HUES64 (cell line): ENCODE results near the gene FSTL1.

Experiments used
- H3K27ac ChIP-seq: 2 replicates; pipeline ENCODE4 v1.7.0; 2013; ENCODE audit warnings: low read depth, low read length, inconsistent platforms
- H3K27me3 ChIP-seq: 2 replicates; pipeline ENCODE4 v1.6.1; 2013; ENCODE audit warnings: mild to moderate bottlenecking, low read length; ENCODE audit not compliant: insufficient read depth
- H3K36me3 ChIP-seq: 2 replicates; pipeline ENCODE4 v1.6.1; 2013; ENCODE audit warnings: mild to moderate bottlenecking, low read length; ENCODE audit not compliant: insufficient read depth
- H3K4me1 ChIP-seq: 2 replicates; pipeline ENCODE4 v1.6.1; 2013; ENCODE audit warnings: mild to moderate bottlenecking, low read length, moderate library complexity; ENCODE audit not compliant: insufficient read depth
- H3K4me3 ChIP-seq: 2 replicates; pipeline ENCODE4 v1.5.1; 2013; ENCODE audit warnings: mild to moderate bottlenecking, low read length, moderate library complexity
- H3K9ac ChIP-seq: 2 replicates; pipeline ENCODE4 v1.6.1; 2013; ENCODE audit warnings: mild to moderate bottlenecking, low read depth, low read length
- H3K9me3 ChIP-seq: 2 replicates; pipeline ENCODE4 v1.6.1; 2013; ENCODE audit warnings: low read depth, low read length; ENCODE audit not compliant: insufficient read depth
- WGBS: fragments of 150-250, 120-280 bp; methylation state at CpG from one replicate; pipeline ENCODE4 v1.1.7; 2013; ENCODE audit warnings: missing lambda C conversion rate; 5-methylcytosine and 5-hydroxymethylcytosine counted together

Gene FSTL1

GRCh38 chr3:120353463-120353862 is 97.3 kb downstream of the FSTL1 start:
- H3K27ac ChIP-seq, result no peak overlapping the region
- peaks cover 10% of the 10 kb centered on the region for H3K4me1 ChIP-seq
- no peaks in the 10 kb centered on the region for H3K36me3 ChIP-seq
- no peaks in the 10 kb centered on the region for H3K9me3 ChIP-seq
- no peak overlapping the region for H3K9ac ChIP-seq
- H3K27me3 ChIP-seq, result peaks cover 13% of the 10 kb centered on the region
- no peak overlapping the region for H3K4me3 ChIP-seq

- Histone ChIP-seq H3K9me3 (no peaks in the 10 kb centered on the region), H3K4me3 (no peak overlapping the region), H3K9ac (no peak overlapping the region), H3K36me3 (no peaks in the 10 kb centered on the region), H3K4me1 (peaks cover 13% of the 10 kb centered on the region), H3K27me3 (peaks cover 21% of the 10 kb centered on the region), H3K27ac (no peak overlapping the region)
- 95% methylated on average over 4 of the region's 4 CpGs for WGBS
These were observed 98.8 kb downstream of the FSTL1 start for GRCh38 chr3:120352017-120352416.

- peaks cover 21% of the 10 kb centered on the region for H3K27me3 ChIP-seq
- H3K36me3 ChIP-seq, result no peaks in the 10 kb centered on the region
- peaks cover 13% of the 10 kb centered on the region for H3K4me1 ChIP-seq
- no peak overlapping the region for H3K9ac ChIP-seq
- H3K27ac ChIP-seq, result no peak overlapping the region
- 82% methylated on average over 8 of the region's 8 CpGs for WGBS
- H3K9me3 ChIP-seq, result no peaks in the 10 kb centered on the region
- peak overlapping the region; percentile 74 for H3K4me3 ChIP-seq
These were observed 100.3 kb downstream of the FSTL1 start for GRCh38 chr3:120350401-120350941.

DNA sequence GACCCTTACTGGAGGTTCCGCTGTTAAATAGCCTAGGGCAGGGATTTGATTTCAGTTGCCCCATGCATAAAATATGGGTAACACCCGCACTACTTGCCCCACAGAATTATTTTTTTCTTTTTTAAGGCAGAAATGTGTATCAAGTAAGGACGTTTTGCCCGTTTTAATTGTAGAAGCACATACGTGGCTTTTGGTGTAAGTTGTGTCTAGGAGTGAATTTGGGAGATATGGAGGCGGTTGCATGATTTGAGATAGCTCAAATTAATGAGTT is 101.0 kb downstream of the FSTL1 start:
- H3K9me3 ChIP-seq, result no peaks in the 10 kb centered on the region
- peak overlapping the region; percentile 77 for H3K9ac ChIP-seq
- 29% methylated on average over 5 of the region's 6 CpGs for WGBS
- no peaks in the 10 kb centered on the region for H3K36me3 ChIP-seq
- H3K27ac ChIP-seq, result peak overlapping the region; percentile 68; the same call in 1 of the 2 replicates
- H3K4me3 ChIP-seq, result peak overlapping the region; percentile 74
- peaks cover 21% of the 10 kb centered on the region for H3K27me3 ChIP-seq
- H3K4me1 ChIP-seq, result peaks cover 13% of the 10 kb centered on the region

DNA sequence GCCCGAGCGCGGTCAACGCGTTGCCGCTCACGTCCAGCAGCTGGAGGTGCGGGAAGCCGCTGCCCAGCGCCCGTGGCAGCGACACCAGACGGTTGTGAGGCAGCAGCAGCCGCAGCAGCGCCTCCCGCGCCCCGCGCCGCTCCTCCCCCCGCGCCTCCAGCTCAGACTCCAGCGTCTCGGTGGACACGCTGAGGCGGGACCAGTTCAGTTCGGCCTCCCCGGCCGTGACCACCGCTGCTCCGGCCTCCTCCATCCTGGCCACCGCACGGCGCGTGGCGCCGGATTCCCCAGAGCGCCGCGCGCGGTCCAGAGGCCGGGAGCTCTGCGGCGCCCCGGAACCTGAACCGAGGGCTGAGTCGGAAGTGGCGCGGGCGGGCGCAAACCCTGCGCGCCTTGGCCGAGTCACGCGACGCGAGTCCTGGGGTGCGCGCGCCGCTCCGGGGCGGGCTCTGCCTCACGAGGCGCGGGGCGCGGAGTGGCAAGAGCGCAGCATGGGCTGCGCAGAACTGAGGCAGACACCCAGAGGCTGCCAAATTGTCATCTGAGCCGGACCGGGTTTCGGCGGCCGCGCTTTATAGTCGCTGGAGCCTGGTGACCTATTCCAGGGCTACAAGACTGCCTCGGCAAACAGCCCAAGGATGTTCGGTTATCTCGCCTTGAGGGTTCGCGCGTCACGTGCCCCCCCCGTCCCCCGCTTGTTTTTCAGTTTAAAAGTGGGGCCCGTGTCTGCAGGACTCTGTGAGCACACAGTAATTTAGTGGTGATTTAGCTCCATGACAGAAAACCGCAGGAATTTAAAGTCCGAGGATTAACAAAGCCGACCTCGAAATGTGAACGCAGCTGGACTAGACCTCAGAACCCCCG is 101.6 kb downstream of the FSTL1 start, which contains the start of gene LRRC58:
TSS of gene LRRC58 (minus strand) at position 364 of the 864 bp plus-strand sequence. CDS start at position 253, 111 bp downstream.
- under 1% methylated on average over 95 of the region's 95 CpGs for WGBS
- Histone ChIP-seq H3K9ac (peak within 1 kb of the TSS; percentile 77), H3K27ac (peak within 1 kb of the TSS; percentile 68)

GRCh38 chr3:120348065-120348990 is 102.5 kb downstream of the FSTL1 start:
- peaks cover 13% of the 10 kb centered on the region for H3K4me1 ChIP-seq
- H3K9ac ChIP-seq, result peak overlapping the region; percentile 77
- 5% methylated on average over 41 of the region's 41 CpGs for WGBS
- H3K9me3 ChIP-seq, result no peaks in the 10 kb centered on the region
- peak overlapping the region; percentile 74 for H3K4me3 ChIP-seq
- H3K27ac ChIP-seq, result peak overlapping the region; percentile 68; the same call in 1 of the 2 replicates
- H3K36me3 ChIP-seq, result peaks cover 2% of the 10 kb centered on the region; the same call in 1 of the 2 replicates
- H3K27me3 ChIP-seq, result peaks cover 21% of the 10 kb centered on the region

More for the DNA sequence above, 101.6 kb downstream of the FSTL1 start, which contains the start of gene LRRC58:
- peaks cover 21% of the 10 kb centered on the region for H3K27me3 ChIP-seq
- peaks cover 13% of the 10 kb centered on the region for H3K4me1 ChIP-seq
- peak within 1 kb of the TSS; percentile 74 for H3K4me3 ChIP-seq
- no peaks in the 10 kb centered on the region for H3K36me3 ChIP-seq
- H3K9me3 ChIP-seq, result no peaks in the 10 kb centered on the region

- peaks cover 12% of the 10 kb centered on the region for H3K9me3 ChIP-seq
- H3K27ac ChIP-seq, result no peak overlapping the region
- peaks cover 3% of the 10 kb centered on the region; the same call in 1 of the 2 replicates for H3K4me1 ChIP-seq
- H3K9ac ChIP-seq, result no peak overlapping the region
- WGBS, result 92% methylated on average over 1 of the region's 1 CpG
- H3K27me3 ChIP-seq, result peaks cover 11% of the 10 kb centered on the region
- peaks cover 14% of the 10 kb centered on the region for H3K36me3 ChIP-seq
- no peak overlapping the region for H3K4me3 ChIP-seq
These were observed 106.4 kb downstream of the FSTL1 start for GRCh38 chr3:120344349-120344748.
